Non-pigmented ciliary epithelial cell (primary cell): ENCODE results near the gene WWOX.
"Not testable (repeated sequence)": the region's sequence is repeated elsewhere in the genome, so short reads cannot be mapped to it uniquely, and the experiment has no call there.

ENCODE experiments used
- DNase-seq: peaks from one replicate; pipeline ENCODE4 v3.0.0-alpha.2; 2010; ENCODE audit warnings: low read depth

The WWOX gene

GRCh38 chr16:79037521-79038373 is 938.3 kb downstream of the WWOX start:
- no peak for DNase-seq

- no peak for DNase-seq
Measured at GRCh38 chr16:79041206-79041605, 941.8 kb downstream of the WWOX start.

GRCh38 chr16:79042141-79042540 is 942.7 kb downstream of the WWOX start:
- DNase-seq = no peak

GRCh38 chr16:79042886-79043285 is 943.4 kb downstream of the WWOX start:
- DNase-seq = no peak

GRCh38 chr16:79045191-79045590 is 945.7 kb downstream of the WWOX start:
- no peak for DNase-seq

- no peak for DNase-seq
Measured at GRCh38 chr16:79047337-79047736, 947.9 kb downstream of the WWOX start.

- DNase-seq = no peak
Measured at GRCh38 chr16:79049040-79049439, 949.6 kb downstream of the WWOX start.

GRCh38 chr16:79050063-79050462 is 950.6 kb downstream of the WWOX start:
- DNase-seq = no peak

GRCh38 chr16:79051313-79051712 is 951.9 kb downstream of the WWOX start:
- no peak for DNase-seq

GRCh38 chr16:79052198-79052597 is 952.7 kb downstream of the WWOX start:
- DNase-seq = not testable (repeated sequence)

GRCh38 chr16:79053577-79053976 is 954.1 kb downstream of the WWOX start:
- DNase-seq = no peak

GRCh38 chr16:79054211-79054984 is 954.9 kb downstream of the WWOX start:
- no peak for DNase-seq

- no peak for DNase-seq
Measured at GRCh38 chr16:79055251-79055970, 956.0 kb downstream of the WWOX start.

- no peak for DNase-seq
Measured at GRCh38 chr16:79061181-79061580, 961.7 kb downstream of the WWOX start.

- DNase-seq = no peak
Measured at GRCh38 chr16:79062336-79062735, 962.9 kb downstream of the WWOX start.

GRCh38 chr16:79062821-79063220 is 963.4 kb downstream of the WWOX start:
- DNase-seq = no peak

- no peak for DNase-seq
Measured at GRCh38 chr16:79064256-79064972, 965.0 kb downstream of the WWOX start.

- no peak for DNase-seq
Measured at GRCh38 chr16:79066561-79066960, 967.1 kb downstream of the WWOX start.

- no peak for DNase-seq
Measured at GRCh38 chr16:79067600-79067999, 968.1 kb downstream of the WWOX start.

GRCh38 chr16:79069121-79069520 is 969.7 kb downstream of the WWOX start:
- DNase-seq = no peak

GRCh38 chr16:79069633-79070032 is 970.2 kb downstream of the WWOX start:
- no peak for DNase-seq

GRCh38 chr16:79071424-79071823 is 972.0 kb downstream of the WWOX start:
- no peak for DNase-seq
